OCI-LY7 (cell line): ENCODE results near the gene GADD45B.

ENCODE experiments used
- CTCF ChIP-seq: fragments of 200-600 bp; sonication (generic); conservative IDR thresholded peaks from 2 replicates; pipeline ENCODE4 v1.5.1; 2014; ENCODE audit warnings: mild to moderate bottlenecking, antibody characterized with exemption, low read length, moderate library complexity, mixed read lengths
- EZH2phosphoT487 ChIP-seq: fragments of 200-600 bp; sonication (generic); IDR thresholded peaks from 2 replicates; pipeline ENCODE4 v1.6.1; 2018; ENCODE audit warnings: low read depth, borderline replicate concordance, mild to moderate bottlenecking, mixed run types, antibody characterized with exemption, low read length, moderate library complexity, mixed read lengths

- no peak for TF ChIP-seq CTCF
- no peak for TF ChIP-seq EZH2phosphoT487
These were observed 6.6 kb upstream of the GADD45B start for GRCh38 chr19:2469102-2469914.
